Measurements from ENCODE around the gene DIAPH2. TPM values are rescaled to one million over a fixed set of nuclear protein-coding genes. Genes with fewer than 3 reads are reported as not detected.

Gene DIAPH2
- total RNA-seq, 3 donors from 2014 or later: 27.4 to 66.4 (median 30.8) TPM

DNA sequence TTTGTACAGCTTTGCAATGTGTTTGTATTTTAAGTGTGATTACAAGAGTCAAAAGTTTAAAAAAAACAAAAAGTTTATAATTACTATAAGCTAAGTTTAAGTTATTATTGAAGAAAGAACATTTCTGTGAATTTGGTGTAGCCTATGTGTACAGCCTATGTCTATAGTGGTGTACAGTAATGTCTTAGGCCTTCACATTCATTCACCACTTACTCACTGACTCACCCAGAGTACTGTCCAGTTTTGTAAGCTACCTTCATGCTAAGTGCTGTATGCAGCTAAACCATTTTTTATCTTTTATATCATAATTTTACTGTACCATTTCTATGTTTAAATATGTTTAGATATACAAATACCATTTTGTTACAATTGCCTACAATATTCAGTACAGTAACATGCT, 381.3 kb downstream of the DIAPH2 start:
- intact Hi-C loops (cut with DNase I; ENCODE audit: low total_unique reads): no loop called here
- H3K27me3 ChIP-seq: peaks cover 0 to 16% of the 10 kb centered on the region in 2 donors
- H3K9me3 ChIP-seq: no peaks in the 10 kb centered on the region
- H3K27ac ChIP-seq: no peak overlapping the region
- TF ChIP-seq POLR2A (IDR thresholded peaks at IDR 0.05): no peak
- TF ChIP-seq, protein P1, sequence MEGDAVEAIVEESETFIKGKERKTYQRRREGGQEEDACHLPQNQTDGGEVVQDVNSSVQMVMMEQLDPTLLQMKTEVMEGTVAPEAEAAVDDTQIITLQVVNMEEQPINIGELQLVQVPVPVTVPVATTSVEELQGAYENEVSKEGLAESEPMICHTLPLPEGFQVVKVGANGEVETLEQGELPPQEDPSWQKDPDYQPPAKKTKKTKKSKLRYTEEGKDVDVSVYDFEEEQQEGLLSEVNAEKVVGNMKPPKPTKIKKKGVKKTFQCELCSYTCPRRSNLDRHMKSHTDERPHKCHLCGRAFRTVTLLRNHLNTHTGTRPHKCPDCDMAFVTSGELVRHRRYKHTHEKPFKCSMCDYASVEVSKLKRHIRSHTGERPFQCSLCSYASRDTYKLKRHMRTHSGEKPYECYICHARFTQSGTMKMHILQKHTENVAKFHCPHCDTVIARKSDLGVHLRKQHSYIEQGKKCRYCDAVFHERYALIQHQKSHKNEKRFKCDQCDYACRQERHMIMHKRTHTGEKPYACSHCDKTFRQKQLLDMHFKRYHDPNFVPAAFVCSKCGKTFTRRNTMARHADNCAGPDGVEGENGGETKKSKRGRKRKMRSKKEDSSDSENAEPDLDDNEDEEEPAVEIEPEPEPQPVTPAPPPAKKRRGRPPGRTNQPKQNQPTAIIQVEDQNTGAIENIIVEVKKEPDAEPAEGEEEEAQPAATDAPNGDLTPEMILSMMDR (IDR thresholded peaks at IDR 0.05): no peak
- TF ChIP-seq POLR2AphosphoS5 (IDR thresholded peaks at IDR 0.05): no peak
- DNase-seq (ENCODE audit: low spot score in 2 of 2): no peak
- no peaks in the 10 kb centered on the region for H3K36me3 ChIP-seq
- no peaks in the 10 kb centered on the region for H3K4me1 ChIP-seq
- H3K4me3 ChIP-seq: no peak overlapping the region

DNA sequence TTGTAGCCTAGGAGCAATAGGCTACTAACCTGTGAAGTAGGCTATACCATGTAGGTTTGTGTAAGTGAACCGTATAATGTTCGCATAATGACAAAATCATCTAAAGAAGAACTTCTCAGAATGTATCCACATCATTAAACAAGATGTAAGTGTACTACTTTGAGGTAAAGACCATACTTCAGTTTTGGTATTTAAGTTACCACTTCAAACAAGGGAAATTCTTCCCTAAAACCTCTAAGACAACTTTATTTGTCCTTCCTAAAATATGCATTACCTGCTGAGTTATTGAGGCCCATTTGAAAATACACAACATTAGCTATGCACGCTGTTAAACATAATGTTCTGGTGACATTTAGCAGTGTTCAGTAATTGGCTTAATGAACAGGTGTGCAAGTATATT, 381.7 kb downstream of the DIAPH2 start:
- no peak overlapping the region for H3K27ac ChIP-seq
- DNase-seq (ENCODE audit: low spot score in 2 of 2): no peak
- intact Hi-C loops (cut with DNase I; ENCODE audit: low total_unique reads): no loop called here
- H3K27me3 ChIP-seq: peaks cover 0 to 20% of the 10 kb centered on the region in 2 donors
- H3K36me3 ChIP-seq: no peaks in the 10 kb centered on the region
- H3K4me1 ChIP-seq: no peaks in the 10 kb centered on the region
- TF ChIP-seq POLR2A (IDR thresholded peaks at IDR 0.05): no peak
- TF ChIP-seq, protein P1 (IDR thresholded peaks at IDR 0.05): no peak
- no peak for TF ChIP-seq POLR2AphosphoS5 (IDR thresholded peaks at IDR 0.05)
- no peaks in the 10 kb centered on the region for H3K9me3 ChIP-seq
- H3K4me3 ChIP-seq: no peak overlapping the region

DNA sequence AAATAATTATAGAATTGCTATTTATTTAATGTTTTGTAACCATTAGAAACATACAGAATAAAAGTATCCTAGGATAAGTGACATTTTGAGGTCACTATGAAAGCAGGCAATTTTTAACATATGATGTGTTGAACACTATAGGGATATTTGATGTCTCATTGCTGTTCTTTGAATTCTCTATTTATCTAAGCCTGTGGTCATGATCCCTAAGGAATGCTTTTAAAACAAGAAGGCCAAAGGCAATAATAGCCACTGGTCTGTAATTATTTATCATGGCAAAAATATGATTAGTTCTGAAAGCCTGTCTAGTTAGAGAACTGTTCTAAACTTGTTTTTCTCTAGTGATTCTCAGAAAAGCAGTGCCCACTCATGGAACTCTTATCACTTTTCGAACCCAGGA, 385.7 kb downstream of the DIAPH2 start:
- TF ChIP-seq POLR2A (IDR thresholded peaks at IDR 0.05) (no peak), POLR2AphosphoS5 (IDR thresholded peaks at IDR 0.05) (no peak)
- TF ChIP-seq, protein P1 (IDR thresholded peaks at IDR 0.05): no peak

DNA sequence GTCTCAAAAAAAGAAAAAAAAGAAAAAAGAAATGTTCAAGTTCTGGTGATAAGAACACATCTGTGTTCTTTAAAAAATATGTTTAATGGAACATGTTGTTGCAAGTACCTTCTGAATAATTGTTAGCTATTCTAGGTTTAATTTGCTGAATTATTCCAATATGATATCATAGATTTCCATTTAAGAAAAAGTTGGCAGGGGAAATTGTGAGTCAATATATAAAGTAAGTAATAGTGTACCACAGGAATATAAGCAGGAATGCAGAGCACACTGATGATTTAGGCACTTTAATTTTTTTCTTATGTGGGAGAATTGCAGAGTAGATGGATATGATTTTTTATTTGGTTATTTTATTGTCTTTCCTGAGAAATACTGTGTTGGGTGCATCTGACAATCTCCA, 389.8 kb downstream of the DIAPH2 start:
- no peak for DNase-seq (ENCODE audit: low spot score in 2 of 2)
- no peaks in the 10 kb centered on the region for H3K36me3 ChIP-seq
- H3K27ac ChIP-seq: no peak overlapping the region
- no peak overlapping the region for H3K4me3 ChIP-seq
- TF ChIP-seq POLR2A (IDR thresholded peaks at IDR 0.05) (no peak), POLR2AphosphoS5 (IDR thresholded peaks at IDR 0.05) (no peak)
- TF ChIP-seq, protein P1 (IDR thresholded peaks at IDR 0.05): no peak
- peaks cover 0 to 16% of the 10 kb centered on the region in 2 donors for H3K27me3 ChIP-seq
- H3K9me3 ChIP-seq: no peaks in the 10 kb centered on the region
- intact Hi-C loops (cut with DNase I; ENCODE audit: low total_unique reads): no loop called here
- H3K4me1 ChIP-seq: no peaks in the 10 kb centered on the region

More for the DNA sequence above, 385.7 kb downstream of the DIAPH2 start:
- no peaks in the 10 kb centered on the region for H3K36me3 ChIP-seq
- no peak overlapping the region for H3K27ac ChIP-seq
- H3K4me1 ChIP-seq: no peaks in the 10 kb centered on the region
- no peak for DNase-seq (ENCODE audit: low spot score in 2 of 2)
- H3K4me3 ChIP-seq: no peak overlapping the region
- no peaks in the 10 kb centered on the region for H3K9me3 ChIP-seq
- H3K27me3 ChIP-seq: peaks cover 0 to 17% of the 10 kb centered on the region in 2 donors
- intact Hi-C loops (cut with DNase I; ENCODE audit: low total_unique reads): no loop called here

DNA sequence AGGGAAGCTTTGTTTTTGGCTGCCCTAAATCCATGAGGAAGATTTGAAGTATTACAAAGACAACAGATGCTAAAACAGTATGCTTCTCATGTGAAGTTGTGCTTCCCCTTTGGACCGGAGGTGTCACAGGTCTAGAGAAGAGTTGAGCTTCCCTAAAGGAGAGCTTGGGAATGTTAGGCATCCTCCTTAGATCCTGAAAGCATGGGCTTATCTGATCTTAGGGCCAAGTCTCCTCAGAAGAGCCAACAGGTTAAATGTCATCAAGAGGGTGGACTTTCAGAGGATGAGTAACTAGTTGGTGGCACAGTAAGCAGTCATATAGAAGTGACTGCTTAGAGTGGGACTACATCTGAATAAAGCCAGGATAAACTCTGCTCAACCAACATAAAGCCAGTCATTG, 404.5 kb downstream of the DIAPH2 start:
- TF ChIP-seq POLR2AphosphoS5 (IDR thresholded peaks at IDR 0.05) (no peak), POLR2A (IDR thresholded peaks at IDR 0.05) (no peak)
- TF ChIP-seq, protein P1 (IDR thresholded peaks at IDR 0.05): no peak
- H3K27ac ChIP-seq: no peak overlapping the region
- peaks cover 0 to 4% of the 10 kb centered on the region in 2 donors for H3K27me3 ChIP-seq
- H3K9me3 ChIP-seq: no peaks in the 10 kb centered on the region
- no peaks in the 10 kb centered on the region for H3K4me1 ChIP-seq
- H3K36me3 ChIP-seq: no peaks in the 10 kb centered on the region
- no peak for DNase-seq (ENCODE audit: low spot score in 2 of 2)
- no peak overlapping the region for H3K4me3 ChIP-seq
- intact Hi-C loops (cut with DNase I; ENCODE audit: low total_unique reads): no loop called here

Measured in breast epithelium (tissue), 4 donors.